Measurements from ENCODE around the gene INAFM2. TPM values are rescaled to one million over a fixed set of nuclear protein-coding genes. Genes with fewer than 3 reads are reported as not detected.

The INAFM2 gene
- total and polyA plus RNA-seq, 2 donors (not counting 3 experiments of a cell fraction or from before 2014, with no cell fraction given): 10.4 to 24.1 TPM

DNA sequence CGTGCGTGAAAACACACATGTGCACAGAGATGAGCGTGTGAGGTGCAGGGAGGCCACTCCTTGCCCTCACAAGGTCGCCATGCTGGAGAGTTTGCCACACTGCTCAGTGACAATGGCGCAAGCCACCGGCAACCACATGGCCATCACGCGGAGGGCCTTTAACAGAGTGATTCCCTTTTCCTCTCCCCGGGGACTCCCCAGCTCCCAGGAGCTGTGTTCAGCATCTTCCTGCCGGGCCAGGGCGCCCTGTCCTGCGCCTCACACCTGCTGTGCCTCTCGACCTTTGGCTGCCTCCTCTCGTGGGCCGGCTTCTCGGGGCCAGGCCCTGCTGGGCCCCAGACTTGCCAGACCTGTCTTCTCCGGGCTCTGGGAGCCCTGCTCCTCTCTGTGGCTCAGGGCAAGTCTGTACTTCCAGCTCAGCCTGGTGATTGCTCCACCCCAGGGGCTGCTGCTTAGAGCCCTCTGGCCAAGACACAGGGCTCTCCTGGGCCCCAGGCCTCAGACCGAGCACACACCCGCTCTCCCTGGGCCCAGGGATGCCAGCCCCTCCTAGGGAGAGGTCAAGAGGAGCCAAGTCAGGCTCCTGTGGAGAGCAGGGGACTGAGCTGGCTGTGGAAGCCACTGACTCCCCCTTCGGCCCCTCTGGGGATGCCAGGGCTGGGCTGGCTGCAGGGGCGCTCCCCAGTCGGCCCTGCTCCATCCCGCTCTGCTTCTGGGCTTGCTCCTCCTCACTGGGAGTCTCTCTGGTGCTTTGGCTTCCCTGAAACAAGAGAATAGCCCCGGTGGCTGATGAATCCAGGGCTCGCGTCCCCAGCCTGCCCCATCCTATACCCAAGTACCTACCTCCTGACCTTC lies 11.7 kb downstream of the INAFM2 start:
- TF ChIP-seq JUN (IDR thresholded peaks at IDR 0.05; ENCODE audit: borderline replicate concordance, insufficient read depth, insufficient read length, low read depth) (no peak), EZH2 (IDR thresholded peaks at IDR 0.05; ENCODE audit: borderline replicate concordance, low read depth, low read length, severe bottlenecking) (no peak), POLR2A (IDR thresholded peaks at IDR 0.05; ENCODE audit: low read depth, low read length) (no peak), POLR2AphosphoS5 (IDR thresholded peaks at IDR 0.05; ENCODE audit: insufficient read depth, low read depth, low read length) (no peak), FOS (IDR thresholded peaks at IDR 0.05; ENCODE audit: borderline replicate concordance, insufficient read depth, low read length) (no peak), GATA2 (IDR thresholded peaks at IDR 0.05; ENCODE audit: insufficient read depth, insufficient read length, low read depth, low read length) (no peak), MYC (IDR thresholded peaks at IDR 0.05; ENCODE audit: low read depth, low read length) (no peak)
- TF ChIP-seq, protein P1, sequence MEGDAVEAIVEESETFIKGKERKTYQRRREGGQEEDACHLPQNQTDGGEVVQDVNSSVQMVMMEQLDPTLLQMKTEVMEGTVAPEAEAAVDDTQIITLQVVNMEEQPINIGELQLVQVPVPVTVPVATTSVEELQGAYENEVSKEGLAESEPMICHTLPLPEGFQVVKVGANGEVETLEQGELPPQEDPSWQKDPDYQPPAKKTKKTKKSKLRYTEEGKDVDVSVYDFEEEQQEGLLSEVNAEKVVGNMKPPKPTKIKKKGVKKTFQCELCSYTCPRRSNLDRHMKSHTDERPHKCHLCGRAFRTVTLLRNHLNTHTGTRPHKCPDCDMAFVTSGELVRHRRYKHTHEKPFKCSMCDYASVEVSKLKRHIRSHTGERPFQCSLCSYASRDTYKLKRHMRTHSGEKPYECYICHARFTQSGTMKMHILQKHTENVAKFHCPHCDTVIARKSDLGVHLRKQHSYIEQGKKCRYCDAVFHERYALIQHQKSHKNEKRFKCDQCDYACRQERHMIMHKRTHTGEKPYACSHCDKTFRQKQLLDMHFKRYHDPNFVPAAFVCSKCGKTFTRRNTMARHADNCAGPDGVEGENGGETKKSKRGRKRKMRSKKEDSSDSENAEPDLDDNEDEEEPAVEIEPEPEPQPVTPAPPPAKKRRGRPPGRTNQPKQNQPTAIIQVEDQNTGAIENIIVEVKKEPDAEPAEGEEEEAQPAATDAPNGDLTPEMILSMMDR (IDR thresholded peaks at IDR 0.05; ENCODE audit: extremely low read depth in 1 of 2, insufficient read depth in 1 of 2, low read depth in 1 of 2, low read length in 2 of 2): no peak
- TF ChIP-seq, protein P2, sequence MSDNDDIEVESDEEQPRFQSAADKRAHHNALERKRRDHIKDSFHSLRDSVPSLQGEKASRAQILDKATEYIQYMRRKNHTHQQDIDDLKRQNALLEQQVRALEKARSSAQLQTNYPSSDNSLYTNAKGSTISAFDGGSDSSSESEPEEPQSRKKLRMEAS (IDR thresholded peaks at IDR 0.05; ENCODE audit: insufficient read depth, insufficient read length): no peak
- H3K36me3 ChIP-seq (ENCODE audit: control insufficient read depth in 2 of 2, extremely low read depth in 1 of 2, insufficient read depth in 2 of 2, low read length in 2 of 2): peaks cover 0 to 8% of the 10 kb centered on the region in 2 experiments
- peaks cover 11% of the 10 kb centered on the region for H3K79me2 ChIP-seq (ENCODE audit: control insufficient read depth, insufficient read depth, low read length)
- H3K9me1 ChIP-seq (replicated peaks; ENCODE audit: control insufficient read depth, extremely low read depth, insufficient read depth, low read length): no peaks in the 10 kb centered on the region
- H3K4me1 ChIP-seq (ENCODE audit: control insufficient read depth, extremely low read depth, insufficient read depth, low read length): peaks cover 49% of the 10 kb centered on the region
- H2AFZ ChIP-seq (ENCODE audit: low read depth, low read length): no peak overlapping the region
- peak overlapping the region; percentile 80 for H3K27ac ChIP-seq (ENCODE audit: insufficient read depth, low read depth, low read length)
- H4K20me1 ChIP-seq (replicated peaks; ENCODE audit: control insufficient read depth, extremely low read depth, insufficient read depth, low read length): no peaks in the 10 kb centered on the region
- H3K4me2 ChIP-seq (ENCODE audit: insufficient read depth, low read length): no peak overlapping the region
- dilution Hi-C loops (cut with MboI; ENCODE audit: extremely low pct_ligation_motif_present, low sequenced_read_pairs) (no loop called here), intact Hi-C loops (cut with micrococcal nuclease) (loop anchor here (1.0 kb wide), 1 partner anchor 12 kb away; the partner anchor contains the start of gene INAFM2)
- DNase-seq (ENCODE audit: low read depth, low spot score): no peak
- H3K4me3 ChIP-seq (replicated peaks in 1 of 3; ENCODE audit: insufficient read depth in 1 of 3, low read depth in 1 of 3, low read length in 3 of 3): no peak overlapping the region
- CTCF ChIA-PET: interaction anchor here (1.0 to 9.1 kb wide), 8 partner anchors 9 to 118 kb away, joined by 3 to 287 read pairs (median 12); partner anchors contain the start of genes DISP2, INAFM2 and PLCB2
- no peaks in the 10 kb centered on the region for H3K9me3 ChIP-seq (replicated peaks; ENCODE audit: control insufficient read depth, insufficient read depth, low read length)
- H3K9ac ChIP-seq (replicated peaks; ENCODE audit: extremely low read depth, insufficient read depth, low read length): peak overlapping the region; percentile 31
- no TSS peak for BruUV-seq (replicated peaks)
- no peak for FAIRE-seq
- H3K27me3 ChIP-seq (ENCODE audit: control insufficient read depth in 2 of 2, insufficient read depth in 2 of 2, low read length in 2 of 2): no peaks in the 10 kb centered on the region
- POLR2A ChIA-PET: interaction anchor here (2.0 kb wide), 1 partner anchor 13 kb away, joined by 11 read pairs; the partner anchor contains the start of gene INAFM2
